HG03354 (cell line): Measurements from ENCODE around the gene MVK.

Experiments
- ATAC-seq: cut with Tn5 transposase; IDR thresholded peaks from one replicate; pipeline ENCODE4 v1.9.1; 2021; ENCODE audit warnings: mild to moderate bottlenecking; ENCODE audit not compliant: unreplicated experiment, poor library complexity, severe bottlenecking

Gene MVK

GRCh38 chr12:109573029-109573913 is at the start of gene MVK, which contains the start of gene MMAB:
Gene MVK (plus strand): TSS chr12:109573794. CDS start chr12:109574823, 1,029 bp downstream.
Gene MMAB (minus strand): TSS chr12:109573504. CDS start chr12:109573480, 24 bp downstream.
- peak; percentile 96 for ATAC-seq

DNA sequence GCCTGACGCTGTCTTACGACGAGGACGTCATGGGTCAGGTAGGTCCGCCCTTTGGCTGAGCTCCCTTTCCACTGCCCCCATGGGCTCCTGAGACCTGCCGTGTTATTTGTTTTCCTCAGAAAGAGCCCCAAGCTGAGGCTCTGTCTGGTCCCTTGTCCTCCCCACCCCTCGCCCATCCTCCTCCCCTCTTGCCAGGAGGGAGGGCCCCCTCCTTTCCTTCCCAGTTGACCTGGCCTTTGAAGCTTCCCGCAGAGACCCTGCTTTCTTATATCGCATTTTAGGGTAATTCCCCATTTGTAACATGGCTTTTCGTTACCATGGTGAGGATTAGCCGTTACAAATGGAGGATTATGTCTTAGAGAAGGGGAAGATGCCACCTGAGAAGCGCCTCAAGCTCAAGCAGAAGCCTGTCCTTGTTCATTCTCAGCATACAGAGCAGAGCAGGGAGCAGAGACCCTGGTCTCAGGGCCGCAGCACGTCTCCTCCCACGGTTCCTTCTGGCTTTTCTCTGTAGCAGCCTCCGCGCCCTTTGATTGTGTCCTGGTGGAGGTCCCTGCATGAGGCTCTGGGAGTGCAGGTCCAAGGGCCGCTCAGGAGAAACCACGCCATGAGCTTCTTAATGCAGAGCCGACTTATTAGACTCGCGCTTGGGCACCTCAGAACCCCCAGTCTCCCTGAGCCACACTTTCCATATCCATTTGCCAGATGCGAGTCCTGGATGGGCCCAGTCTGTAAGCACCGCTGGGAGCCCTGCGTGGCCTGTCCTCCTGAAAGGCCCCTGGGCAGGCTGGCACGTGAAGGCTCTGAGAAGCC is 48.9 kb upstream of the MVK start:
- ATAC-seq, result no peak

- no peak for ATAC-seq
Observed at GRCh38 chr12:109525279-109525585, 48.4 kb upstream of the MVK start.

DNA sequence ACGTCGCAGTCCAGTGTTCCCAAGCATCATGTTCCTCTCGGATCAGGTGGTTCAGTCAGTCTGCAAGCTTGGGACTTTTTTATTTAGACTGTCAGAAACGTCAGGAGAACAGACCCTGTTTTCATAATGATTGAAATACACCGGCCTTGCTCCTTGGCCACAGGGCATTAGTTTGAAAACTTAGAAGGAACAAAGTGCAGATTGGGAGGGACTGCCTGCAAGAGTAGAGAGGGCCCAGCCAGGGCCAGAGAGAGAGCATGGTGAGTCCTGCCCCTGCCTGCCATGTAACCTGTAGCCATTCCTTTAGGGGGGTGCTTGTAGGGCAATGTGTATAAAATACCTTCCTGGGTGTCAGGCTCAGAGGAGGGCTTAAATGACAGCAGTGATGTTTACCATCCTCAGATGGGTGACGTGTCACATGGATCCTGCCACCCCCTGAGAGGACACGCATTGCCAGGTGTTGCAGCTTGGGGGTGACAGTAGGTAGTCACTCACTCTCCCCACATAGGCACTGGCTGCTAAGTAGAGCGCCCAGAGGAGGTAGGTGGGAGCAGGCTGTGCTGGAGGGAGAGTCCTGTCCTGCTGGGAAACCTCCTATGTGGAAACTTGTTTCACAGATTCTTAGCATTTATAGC is 46.0 kb upstream of the MVK start:
- ATAC-seq, result no peak

GRCh38 chr12:109529691-109530640 is 43.6 kb upstream of the MVK start:
- no peak for ATAC-seq

GRCh38 chr12:109531411-109531810 is 42.2 kb upstream of the MVK start:
- ATAC-seq, result no peak

DNA sequence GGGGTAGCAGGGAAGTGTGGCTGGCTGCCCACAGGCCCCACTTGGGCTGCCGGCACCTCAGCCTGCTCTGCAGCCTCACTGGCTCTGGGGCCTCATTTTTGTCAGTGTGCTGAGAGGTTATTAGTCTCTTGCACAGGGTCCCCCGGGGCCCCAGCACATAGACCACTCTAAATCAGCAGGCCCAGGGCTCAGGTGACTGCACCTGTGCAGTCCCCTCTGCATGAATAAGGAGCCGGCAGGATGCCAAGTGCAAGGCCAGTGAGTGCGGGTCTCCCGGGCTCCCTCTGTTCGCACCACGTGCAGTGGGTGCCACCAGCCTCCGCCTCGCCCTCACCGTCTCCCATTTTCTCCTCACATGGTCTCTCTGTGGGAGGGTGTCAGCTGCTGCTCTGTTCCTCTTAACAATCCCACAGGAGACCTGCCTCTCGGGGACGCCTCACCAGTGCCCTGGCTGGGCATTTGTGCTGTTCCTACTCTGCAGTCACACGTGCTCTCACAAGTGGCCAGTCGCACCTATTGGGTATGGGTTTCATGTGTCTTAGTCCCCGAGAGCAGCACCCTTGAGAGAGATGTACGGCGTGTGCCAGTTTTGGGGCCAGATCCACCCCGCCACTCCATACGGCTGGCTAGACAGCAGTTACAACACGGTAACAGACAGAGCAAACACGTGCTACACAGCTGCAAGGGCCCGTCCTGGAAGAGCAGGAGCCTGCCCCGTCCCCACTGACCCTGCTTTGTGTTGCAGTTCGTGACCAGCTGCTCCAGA is 40.7 kb upstream of the MVK start:
- no peak for ATAC-seq

DNA sequence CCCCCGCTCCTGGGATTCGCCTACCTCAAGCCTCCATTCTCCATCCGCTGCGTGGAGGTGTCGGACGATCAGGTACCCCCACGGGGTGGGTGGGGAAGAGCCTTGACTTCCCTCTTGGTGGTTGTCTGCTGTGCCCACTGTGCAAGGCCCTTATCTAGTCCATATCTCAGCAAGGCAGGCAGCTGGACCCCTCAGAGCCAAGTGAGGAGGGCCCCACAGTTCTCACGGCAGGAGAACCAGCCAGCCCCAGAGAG is 40.2 kb upstream of the MVK start:
- ATAC-seq, result no peak

DNA sequence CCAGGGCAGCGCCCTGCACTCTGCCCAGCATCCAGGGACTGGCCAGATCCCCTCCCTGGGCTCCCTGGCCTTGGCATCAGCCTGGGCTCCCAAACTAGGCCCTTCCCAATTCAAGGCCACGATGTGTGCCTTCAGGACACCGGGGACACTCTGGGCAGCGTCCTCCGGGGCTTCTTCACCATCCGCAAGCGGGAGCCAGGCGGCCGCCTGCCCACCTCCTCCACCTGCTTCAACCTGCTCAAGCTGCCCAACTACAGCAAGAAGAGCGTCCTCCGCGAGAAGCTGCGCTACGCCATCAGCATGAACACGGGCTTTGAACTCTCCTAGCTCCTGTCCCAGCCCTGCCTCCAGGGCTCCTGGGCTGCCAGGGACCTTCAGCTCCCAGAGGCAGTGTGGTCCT is 39.1 kb upstream of the MVK start:
- no peak for ATAC-seq

DNA sequence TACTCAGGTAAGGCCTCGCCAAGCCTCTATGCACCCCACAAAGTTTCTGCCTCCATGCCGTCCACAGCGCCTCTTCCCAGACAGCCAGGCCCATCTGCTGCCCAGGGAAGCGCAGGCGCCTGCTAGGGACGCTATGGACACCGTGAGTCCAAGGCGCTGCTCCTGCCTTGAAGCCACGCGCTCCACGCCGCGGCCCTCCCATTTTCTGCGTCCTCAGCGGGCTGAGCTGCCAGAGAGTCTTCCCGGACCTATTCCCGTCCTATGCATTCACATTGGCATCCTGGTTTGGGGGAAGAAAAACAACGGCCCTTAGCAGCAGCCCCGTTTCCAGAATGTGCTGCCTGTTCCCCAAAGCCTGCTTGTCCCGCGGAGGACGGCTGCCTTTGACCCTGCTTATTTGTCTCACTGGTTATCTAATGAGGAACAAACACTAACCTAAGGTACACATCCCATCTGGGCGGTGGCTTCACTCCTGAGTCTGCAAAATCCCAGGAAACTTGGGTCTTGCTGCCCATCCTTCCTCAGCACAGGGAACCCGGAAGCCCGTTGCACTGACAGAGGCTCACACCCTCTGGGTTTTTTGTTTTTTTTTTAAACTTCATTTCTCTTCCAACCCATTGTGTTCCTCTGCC is 38.2 kb upstream of the MVK start:
- ATAC-seq, result no peak

GRCh38 chr12:109535863-109536250 is 37.7 kb upstream of the MVK start:
- no peak for ATAC-seq

DNA sequence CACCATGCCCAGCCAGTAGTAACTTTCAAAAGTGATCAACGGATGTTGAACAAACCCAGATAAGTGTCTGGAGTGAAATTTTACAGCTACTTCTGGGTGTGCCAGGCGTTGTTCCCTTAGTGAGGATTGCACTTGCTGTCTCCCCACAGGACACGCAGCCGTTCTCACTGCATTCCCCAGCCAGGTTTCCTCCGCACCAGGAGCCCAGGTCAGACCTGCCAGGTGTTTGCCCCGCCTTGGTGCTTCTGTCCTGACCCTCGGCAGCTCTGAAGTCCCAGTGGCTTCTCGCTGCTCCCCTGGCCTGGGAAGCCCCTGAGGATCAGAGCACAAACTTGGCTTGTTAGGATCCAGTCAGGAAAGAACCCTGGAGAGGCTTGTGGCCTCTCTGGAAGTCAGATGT is 36.5 kb upstream of the MVK start:
- no peak for ATAC-seq

- no peak for ATAC-seq
Observed at GRCh38 chr12:109538191-109538863, 35.3 kb upstream of the MVK start.

DNA sequence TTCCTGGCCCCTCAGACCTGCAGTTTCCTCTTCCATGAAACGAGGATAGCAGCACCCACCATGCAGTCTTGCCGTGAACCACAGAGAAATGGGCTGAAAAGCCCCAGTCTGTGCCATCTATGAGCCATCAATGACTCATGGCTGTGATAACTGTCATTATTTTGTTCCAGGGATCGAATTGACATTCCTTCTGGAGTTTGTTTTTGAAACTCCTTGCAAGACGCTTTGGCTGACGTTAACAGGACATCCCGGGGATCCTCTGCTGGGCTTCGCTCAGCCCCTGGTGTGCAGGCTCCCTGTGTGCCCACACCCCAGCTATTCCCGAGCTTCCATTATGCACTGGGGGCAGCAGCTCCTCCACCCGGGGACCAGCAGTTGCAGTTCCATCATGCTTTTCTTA is 34.1 kb upstream of the MVK start:
- ATAC-seq, result no peak

GRCh38 chr12:109540526-109541412 is 32.8 kb upstream of the MVK start:
- no peak for ATAC-seq

GRCh38 chr12:109541413-109541726 is 32.2 kb upstream of the MVK start:
- no peak for ATAC-seq

GRCh38 chr12:109542014-109542413 is 31.6 kb upstream of the MVK start:
- ATAC-seq, result no peak
